ENCODE data around the gene HIPK2. TPM values are rescaled to one million over a fixed set of nuclear protein-coding genes. Genes with fewer than 3 reads are reported as not detected.

HIPK2 gene
- total RNA-seq, 1 donor, result 12.7 TPM

DNA sequence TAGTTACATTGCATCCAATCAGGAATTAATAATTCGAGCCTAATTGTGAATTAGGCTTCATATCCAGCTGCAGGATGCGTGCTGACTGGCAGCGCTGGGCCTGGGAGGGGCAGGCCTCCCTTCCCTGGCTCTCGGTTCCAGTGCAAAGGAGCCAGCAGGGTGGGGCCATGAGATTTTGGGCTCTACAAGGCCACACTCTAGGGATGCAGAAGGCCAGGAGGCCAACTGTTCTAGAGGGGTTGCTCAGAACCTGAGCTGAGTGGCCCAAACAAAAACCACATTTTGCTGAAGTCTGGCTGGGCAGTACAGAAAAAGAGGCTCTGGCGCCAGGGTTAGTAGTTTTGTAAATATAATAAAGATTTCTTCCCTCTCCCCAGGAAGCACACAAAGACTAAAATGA is 182.0 kb downstream of the HIPK2 start:
- peaks cover 98% of the 10 kb centered on the region for H3K36me3 ChIP-seq (ENCODE audit: insufficient read depth, low read length)
- H4K20me1 ChIP-seq (ENCODE audit: insufficient read depth, low read length), result no peaks in the 10 kb centered on the region
- no peaks in the 10 kb centered on the region for H3K4me1 ChIP-seq (ENCODE audit: insufficient read depth, low read length)
- H3K79me2 ChIP-seq (ENCODE audit: insufficient read depth, low read length), result no peaks in the 10 kb centered on the region
- H3K4me2 ChIP-seq (ENCODE audit: insufficient read depth, low read length), result no peak overlapping the region
- H3K9me3 ChIP-seq (ENCODE audit: low read depth, low read length), result no peaks in the 10 kb centered on the region
- no peak overlapping the region for H2AFZ ChIP-seq (ENCODE audit: low read length)
- H3K4me3 ChIP-seq (ENCODE audit: insufficient read depth, low read length), result no peak overlapping the region
- TF ChIP-seq, protein P1, sequence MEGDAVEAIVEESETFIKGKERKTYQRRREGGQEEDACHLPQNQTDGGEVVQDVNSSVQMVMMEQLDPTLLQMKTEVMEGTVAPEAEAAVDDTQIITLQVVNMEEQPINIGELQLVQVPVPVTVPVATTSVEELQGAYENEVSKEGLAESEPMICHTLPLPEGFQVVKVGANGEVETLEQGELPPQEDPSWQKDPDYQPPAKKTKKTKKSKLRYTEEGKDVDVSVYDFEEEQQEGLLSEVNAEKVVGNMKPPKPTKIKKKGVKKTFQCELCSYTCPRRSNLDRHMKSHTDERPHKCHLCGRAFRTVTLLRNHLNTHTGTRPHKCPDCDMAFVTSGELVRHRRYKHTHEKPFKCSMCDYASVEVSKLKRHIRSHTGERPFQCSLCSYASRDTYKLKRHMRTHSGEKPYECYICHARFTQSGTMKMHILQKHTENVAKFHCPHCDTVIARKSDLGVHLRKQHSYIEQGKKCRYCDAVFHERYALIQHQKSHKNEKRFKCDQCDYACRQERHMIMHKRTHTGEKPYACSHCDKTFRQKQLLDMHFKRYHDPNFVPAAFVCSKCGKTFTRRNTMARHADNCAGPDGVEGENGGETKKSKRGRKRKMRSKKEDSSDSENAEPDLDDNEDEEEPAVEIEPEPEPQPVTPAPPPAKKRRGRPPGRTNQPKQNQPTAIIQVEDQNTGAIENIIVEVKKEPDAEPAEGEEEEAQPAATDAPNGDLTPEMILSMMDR (IDR thresholded peaks at IDR 0.05; ENCODE audit: extremely low read depth, low read depth, low read length), result no peak
- no peak for DNase-seq (ENCODE audit: insufficient read length, low spot score, missing footprints)
- no peaks in the 10 kb centered on the region for H3K27me3 ChIP-seq (ENCODE audit: insufficient read depth, low read length)
- H3K27ac ChIP-seq (ENCODE audit: low read depth, low read length), result no peak overlapping the region

DNA sequence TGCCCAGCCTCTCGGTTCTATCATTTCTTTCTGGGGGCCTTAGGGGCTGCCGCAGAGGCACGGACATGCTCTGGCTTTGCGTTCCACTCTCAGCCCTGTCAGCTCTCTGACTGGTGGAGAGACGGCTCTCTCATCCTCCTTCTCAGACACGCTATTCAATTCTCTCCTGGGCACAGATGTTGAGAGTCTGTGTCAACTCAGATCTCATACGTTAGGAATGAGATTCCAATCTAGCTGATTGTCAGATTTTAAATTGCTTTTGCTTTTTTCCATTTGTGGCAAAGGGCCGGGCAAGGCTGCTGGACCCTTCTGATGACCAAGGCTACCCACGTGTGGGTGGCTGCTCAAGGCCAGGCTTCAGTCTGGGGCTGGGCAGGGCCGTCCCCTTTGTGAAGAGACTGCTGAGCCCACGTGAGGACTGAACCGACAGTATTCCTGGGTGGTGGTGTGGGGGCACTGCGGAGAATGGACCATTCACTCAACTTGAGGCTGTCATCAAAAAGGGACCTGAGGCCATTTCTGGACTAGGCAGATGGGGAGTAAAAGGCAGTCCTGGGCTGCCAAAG is 182.8 kb downstream of the HIPK2 start:
- H3K4me3 ChIP-seq (ENCODE audit: insufficient read depth, low read length), result no peak overlapping the region
- TF ChIP-seq, protein P1 (IDR thresholded peaks at IDR 0.05; ENCODE audit: extremely low read depth, low read depth, low read length), result no peak
- no peaks in the 10 kb centered on the region for H4K20me1 ChIP-seq (ENCODE audit: insufficient read depth, low read length)
- no peaks in the 10 kb centered on the region for H3K9me3 ChIP-seq (ENCODE audit: low read depth, low read length)
- no peak overlapping the region for H2AFZ ChIP-seq (ENCODE audit: low read length)
- H3K27me3 ChIP-seq (ENCODE audit: insufficient read depth, low read length), result no peaks in the 10 kb centered on the region
- no peak overlapping the region for H3K27ac ChIP-seq (ENCODE audit: low read depth, low read length)
- no peaks in the 10 kb centered on the region for H3K4me1 ChIP-seq (ENCODE audit: insufficient read depth, low read length)
- DNase-seq (ENCODE audit: insufficient read length, low spot score, missing footprints), result no peak
- H3K79me2 ChIP-seq (ENCODE audit: insufficient read depth, low read length), result no peaks in the 10 kb centered on the region
- peaks cover 92% of the 10 kb centered on the region for H3K36me3 ChIP-seq (ENCODE audit: insufficient read depth, low read length)
- no peak overlapping the region for H3K4me2 ChIP-seq (ENCODE audit: insufficient read depth, low read length)

DNA sequence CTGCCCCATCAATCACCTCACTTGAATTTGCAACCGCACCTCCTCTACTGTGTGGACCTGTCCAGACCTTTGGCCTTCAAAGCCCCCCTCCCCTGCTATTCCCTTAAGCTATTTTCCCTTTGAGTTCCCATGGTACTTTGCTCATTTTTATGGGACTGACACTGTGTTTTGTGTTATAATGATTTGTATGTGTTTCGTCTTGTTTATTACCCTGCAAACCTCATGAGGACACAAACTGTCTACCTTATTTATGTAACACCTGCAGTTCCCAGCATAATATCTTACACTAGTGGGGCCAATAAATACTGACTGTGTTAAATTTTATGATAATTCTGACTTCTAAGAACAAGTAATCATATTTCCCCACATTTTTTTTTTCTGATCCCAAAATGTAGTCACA is 183.7 kb downstream of the HIPK2 start:
- DNase-seq (ENCODE audit: insufficient read length, low spot score, missing footprints), result no peak
- TF ChIP-seq, protein P1 (IDR thresholded peaks at IDR 0.05; ENCODE audit: extremely low read depth, low read depth, low read length), result no peak
- Histone ChIP-seq H3K27me3 (ENCODE audit: insufficient read depth, low read length) (no peaks in the 10 kb centered on the region), H3K36me3 (ENCODE audit: insufficient read depth, low read length) (peaks cover 89% of the 10 kb centered on the region), H3K9me3 (ENCODE audit: low read depth, low read length) (no peaks in the 10 kb centered on the region), H3K4me1 (ENCODE audit: insufficient read depth, low read length) (no peaks in the 10 kb centered on the region), H2AFZ (ENCODE audit: low read length) (no peak overlapping the region), H3K4me3 (ENCODE audit: insufficient read depth, low read length) (no peak overlapping the region), H3K4me2 (ENCODE audit: insufficient read depth, low read length) (no peak overlapping the region), H4K20me1 (ENCODE audit: insufficient read depth, low read length) (no peaks in the 10 kb centered on the region), H3K79me2 (ENCODE audit: insufficient read depth, low read length) (no peaks in the 10 kb centered on the region), H3K27ac (ENCODE audit: low read depth, low read length) (no peak overlapping the region)

DNA sequence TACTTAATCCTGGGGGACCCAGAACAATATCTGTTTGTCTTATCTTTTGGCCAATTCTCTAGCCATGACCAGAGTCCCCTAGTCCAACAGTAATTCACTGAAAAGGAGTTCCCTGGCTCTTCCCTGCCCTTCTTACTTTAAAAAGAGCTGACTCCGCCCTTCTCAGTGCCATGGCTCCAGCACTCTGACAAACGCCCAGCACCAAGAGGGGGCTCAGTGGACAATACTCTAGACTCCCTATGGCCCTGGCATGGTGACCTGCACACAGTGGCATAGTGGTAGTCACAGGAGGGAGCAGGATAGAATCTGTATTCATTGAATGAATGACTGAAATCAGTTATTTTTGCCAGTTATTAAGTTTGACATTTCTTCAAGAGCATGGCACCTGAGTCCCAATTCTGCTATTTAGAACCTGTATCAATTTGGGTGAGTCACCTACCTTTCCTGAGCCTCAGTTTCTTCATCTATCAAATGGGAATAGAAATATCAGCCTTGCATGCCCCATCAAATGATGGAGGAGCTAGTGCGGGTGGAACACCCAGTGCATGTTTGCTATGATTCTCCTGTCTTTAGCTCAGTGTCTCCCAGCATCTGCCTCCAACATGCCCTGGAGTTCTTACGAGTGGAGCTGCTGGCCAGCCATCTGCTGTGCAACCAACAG is 184.9 kb downstream of the HIPK2 start:
- Histone ChIP-seq H3K9me3 (ENCODE audit: low read depth, low read length) (no peaks in the 10 kb centered on the region), H3K4me1 (ENCODE audit: insufficient read depth, low read length) (peaks cover 6% of the 10 kb centered on the region), H3K4me2 (ENCODE audit: insufficient read depth, low read length) (no peak overlapping the region), H2AFZ (ENCODE audit: low read length) (no peak overlapping the region), H3K27me3 (ENCODE audit: insufficient read depth, low read length) (no peaks in the 10 kb centered on the region), H3K79me2 (ENCODE audit: insufficient read depth, low read length) (no peaks in the 10 kb centered on the region), H4K20me1 (ENCODE audit: insufficient read depth, low read length) (no peaks in the 10 kb centered on the region), H3K4me3 (ENCODE audit: insufficient read depth, low read length) (no peak overlapping the region), H3K27ac (ENCODE audit: low read depth, low read length) (no peak overlapping the region), H3K36me3 (ENCODE audit: insufficient read depth, low read length) (peaks cover 77% of the 10 kb centered on the region)
- no peak for DNase-seq (ENCODE audit: insufficient read length, low spot score, missing footprints)
- TF ChIP-seq, protein P1 (IDR thresholded peaks at IDR 0.05; ENCODE audit: extremely low read depth, low read depth, low read length), result no peak
